SK-N-MC (cell line): ENCODE results near the gene TMEM203.

Experiments
- EZH2 ChIP-seq: fragments of 200-600 bp; sonication (generic); IDR thresholded peaks from one replicate; pipeline ENCODE4 v1.6.1; 2017; ENCODE audit warnings: antibody characterized with exemption
- FOXP2 ChIP-seq: optimal IDR thresholded peaks from 2 replicates; pipeline ENCODE3; 2011; ENCODE audit warnings: mild to moderate bottlenecking, moderate library complexity; ENCODE audit not compliant: insufficient read depth; ENCODE audit errors: extremely low read length, control extremely low read depth
- POLR2AphosphoS5 ChIP-seq: IDR thresholded peaks from 2 replicates; pipeline ENCODE4 v1.6.1; 2012; ENCODE audit warnings: mild to moderate bottlenecking, low read depth, low read length, borderline replicate concordance

GRCh38 chr9:137224830-137225694 is 19.6 kb upstream of the TMEM203 start, which contains the start of gene CYSRT1:
- TF ChIP-seq EZH2 (no peak), POLR2AphosphoS5 (no peak), FOXP2 (no peak)
